ENCODE results near the gene LELP1. TPM values are rescaled to one million over a fixed set of nuclear protein-coding genes. Genes with fewer than 3 reads are reported as not detected.

Gene LELP1
- total RNA-seq, 2 donors from 2014 or later = not detected

GRCh38 chr1:153246018-153246417 lies 42.8 kb downstream of the LELP1 start:
- Mint-ChIP-seq H3K27ac (no peak overlapping the region), H3K9me3 (peaks cover 5% of the 10 kb centered on the region), H3K36me3 (ENCODE audit: low read depth) (no peaks in the 10 kb centered on the region), H3K4me1 (no peaks in the 10 kb centered on the region), H3K27me3 (peaks cover 33% of the 10 kb centered on the region), H3K4me3 (no peak overlapping the region)
- no peak for ATAC-seq (replicated peaks)

GRCh38 chr1:153246825-153247224 lies 43.6 kb downstream of the LELP1 start:
- H3K9me3 Mint-ChIP-seq = peaks cover 5% of the 10 kb centered on the region
- no peak overlapping the region for H3K27ac Mint-ChIP-seq
- H3K4me1 Mint-ChIP-seq = no peaks in the 10 kb centered on the region
- no peak overlapping the region for H3K4me3 Mint-ChIP-seq
- H3K27me3 Mint-ChIP-seq = peaks cover 34% of the 10 kb centered on the region
- H3K36me3 Mint-ChIP-seq (ENCODE audit: low read depth) = no peaks in the 10 kb centered on the region
- no peak for ATAC-seq (replicated peaks)

GRCh38 chr1:153248176-153248879 lies 45.1 kb downstream of the LELP1 start:
- no peak for ATAC-seq (replicated peaks)
- Mint-ChIP-seq H3K4me1 (no peaks in the 10 kb centered on the region), H3K27me3 (peaks cover 34% of the 10 kb centered on the region), H3K27ac (no peak overlapping the region), H3K36me3 (ENCODE audit: low read depth) (no peaks in the 10 kb centered on the region), H3K4me3 (no peak overlapping the region), H3K9me3 (peaks cover 5% of the 10 kb centered on the region)

GRCh38 chr1:153250166-153250565 lies 46.9 kb downstream of the LELP1 start:
- Mint-ChIP-seq H3K27me3 (peaks cover 28% of the 10 kb centered on the region), H3K27ac (no peak overlapping the region), H3K9me3 (no peaks in the 10 kb centered on the region), H3K36me3 (ENCODE audit: low read depth) (no peaks in the 10 kb centered on the region), H3K4me1 (peaks cover 4% of the 10 kb centered on the region), H3K4me3 (no peak overlapping the region)
- ATAC-seq (replicated peaks) = no peak

DNA sequence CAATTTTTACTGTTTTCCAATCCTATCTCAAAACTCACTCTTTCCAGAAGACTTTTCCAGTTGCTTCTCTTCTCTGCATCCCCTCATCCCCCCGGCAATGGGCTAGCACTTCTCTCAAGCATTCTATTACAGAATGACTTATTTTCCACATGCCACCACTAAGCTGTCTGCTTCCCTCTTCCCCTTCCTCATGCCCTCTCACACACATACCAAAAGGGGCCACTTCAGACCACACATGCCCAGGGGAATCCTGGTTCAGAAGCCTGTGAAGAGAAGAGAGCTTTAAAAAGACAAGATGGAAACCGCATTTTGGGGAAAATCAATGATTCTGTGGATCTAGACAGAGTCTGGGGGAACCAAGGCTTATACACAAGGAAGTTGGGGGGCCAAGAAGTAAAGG lies 47.9 kb downstream of the LELP1 start:
- Mint-ChIP-seq H3K4me3 (no peak overlapping the region), H3K36me3 (ENCODE audit: low read depth) (no peaks in the 10 kb centered on the region), H3K9me3 (no peaks in the 10 kb centered on the region), H3K27me3 (peaks cover 25% of the 10 kb centered on the region), H3K4me1 (peaks cover 4% of the 10 kb centered on the region), H3K27ac (no peak overlapping the region)
- no peak for ATAC-seq (replicated peaks)

DNA sequence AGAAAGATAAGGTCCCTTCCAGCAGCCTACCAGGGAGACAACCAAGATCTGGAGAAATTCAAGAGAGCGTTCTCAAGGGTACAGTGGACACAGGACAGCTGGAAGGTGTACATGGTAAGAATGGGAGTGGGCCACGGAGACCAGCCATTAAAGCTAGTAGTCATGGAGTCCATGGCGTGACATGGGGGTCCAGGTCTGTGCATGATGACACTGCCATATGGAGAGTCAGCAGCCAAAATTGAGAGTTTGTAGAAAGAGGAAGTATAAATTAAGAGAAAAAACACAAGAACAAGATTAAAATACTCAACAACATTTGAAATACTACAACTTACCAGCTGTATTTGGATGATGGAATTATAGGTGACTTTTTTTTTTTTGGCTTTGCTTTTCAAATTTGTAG lies 48.3 kb downstream of the LELP1 start:
- ATAC-seq (replicated peaks) = no peak
- Mint-ChIP-seq H3K9me3 (no peaks in the 10 kb centered on the region), H3K27ac (no peak overlapping the region), H3K36me3 (ENCODE audit: low read depth) (no peaks in the 10 kb centered on the region), H3K4me3 (no peak overlapping the region), H3K4me1 (peaks cover 4% of the 10 kb centered on the region), H3K27me3 (peaks cover 21% of the 10 kb centered on the region)

DNA sequence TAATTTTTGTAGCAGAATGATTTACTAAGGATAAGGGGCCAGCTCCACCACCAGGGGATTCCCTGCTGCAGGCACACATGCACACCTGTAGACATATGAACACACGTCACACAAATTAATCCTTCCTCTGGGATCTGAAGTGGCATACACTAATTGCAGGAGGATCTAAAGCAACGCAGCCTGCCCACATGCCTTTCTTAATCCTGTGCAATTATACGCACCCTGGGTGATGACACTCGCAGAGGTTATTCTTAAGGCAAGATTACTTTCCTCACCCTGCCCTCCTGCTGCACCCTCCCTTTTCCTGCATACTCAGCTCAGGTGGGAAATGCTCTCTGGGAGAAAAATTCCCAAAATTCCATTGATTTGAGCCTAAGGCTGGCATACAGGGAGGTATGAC lies 48.8 kb downstream of the LELP1 start:
- no peak overlapping the region for H3K4me3 Mint-ChIP-seq
- H3K27ac Mint-ChIP-seq = no peak overlapping the region
- no peaks in the 10 kb centered on the region for H3K36me3 Mint-ChIP-seq (ENCODE audit: low read depth)
- peaks cover 21% of the 10 kb centered on the region for H3K27me3 Mint-ChIP-seq
- H3K9me3 Mint-ChIP-seq = no peaks in the 10 kb centered on the region
- peaks cover 4% of the 10 kb centered on the region for H3K4me1 Mint-ChIP-seq
- ATAC-seq (replicated peaks) = no peak

DNA sequence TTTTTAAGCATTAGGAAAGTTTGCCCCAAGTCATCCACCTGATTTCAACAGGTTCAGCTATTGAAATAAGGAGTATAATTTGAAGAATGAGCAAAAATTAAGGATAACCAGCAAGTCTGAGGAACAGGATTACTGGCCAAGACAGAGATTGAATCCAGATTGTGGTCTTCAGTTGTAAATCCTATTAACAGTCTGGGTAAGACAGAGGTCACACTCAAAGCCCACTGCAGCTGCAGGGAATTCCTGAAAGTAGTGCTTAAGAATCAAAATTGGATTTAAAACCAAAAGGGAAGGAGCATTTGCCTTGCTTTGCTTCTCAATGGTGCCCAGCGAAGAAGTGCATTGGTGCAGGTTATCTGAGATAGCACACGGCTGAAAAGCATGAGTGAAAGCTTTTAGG lies 49.8 kb downstream of the LELP1 start:
- no peaks in the 10 kb centered on the region for H3K36me3 Mint-ChIP-seq (ENCODE audit: low read depth)
- H3K4me3 Mint-ChIP-seq = no peak overlapping the region
- no peak overlapping the region for H3K27ac Mint-ChIP-seq
- no peak for ATAC-seq (replicated peaks)
- peaks cover 4% of the 10 kb centered on the region for H3K4me1 Mint-ChIP-seq
- no peaks in the 10 kb centered on the region for H3K9me3 Mint-ChIP-seq
- peaks cover 15% of the 10 kb centered on the region for H3K27me3 Mint-ChIP-seq

DNA sequence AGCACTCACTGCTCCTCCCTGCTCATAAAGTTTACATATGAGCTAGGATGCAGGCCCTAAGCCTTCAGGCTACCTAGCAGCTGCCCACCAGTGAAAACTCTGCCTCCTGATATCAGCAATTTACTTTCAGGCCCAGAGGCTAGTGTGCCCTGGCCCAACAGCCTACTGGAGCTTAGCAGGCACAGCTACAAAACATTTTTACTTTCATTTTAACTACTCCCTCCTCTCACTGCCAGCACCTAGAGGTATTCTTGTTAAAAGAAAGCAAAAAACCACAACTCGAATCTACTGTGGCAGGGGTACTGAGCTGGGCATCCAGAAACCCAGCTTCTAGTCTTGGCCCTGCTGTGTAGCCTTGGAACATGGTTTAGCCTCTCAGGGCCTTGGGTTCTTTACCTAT lies 50.5 kb downstream of the LELP1 start:
- Mint-ChIP-seq H3K27me3 (peaks cover 15% of the 10 kb centered on the region), H3K4me3 (peak overlapping the region; percentile 27), H3K9me3 (no peaks in the 10 kb centered on the region), H3K36me3 (ENCODE audit: low read depth) (no peaks in the 10 kb centered on the region), H3K27ac (no peak overlapping the region), H3K4me1 (peaks cover 6% of the 10 kb centered on the region)
- peak; percentile 35 for ATAC-seq (replicated peaks)

Other genes starting within 250 kb of the LELP1 start
- not detected for gene SPRR4, start 232.8 kb upstream of the LELP1 start, total RNA-seq
- not detected for gene SPRR1A, start 219.3 kb upstream of the LELP1 start, total RNA-seq
- gene SPRR3, start 201.7 kb upstream of the LELP1 start, total RNA-seq = not detected
- gene SPRR1B, start 172.2 kb upstream of the LELP1 start, total RNA-seq = not detected
- gene SPRR2D, start 162.3 kb upstream of the LELP1 start, total RNA-seq = not detected
- gene SPRR2A, start 145.9 kb upstream of the LELP1 start, total RNA-seq = not detected
- not detected for gene SPRR2B, start 131.8 kb upstream of the LELP1 start, total RNA-seq
- not detected for gene SPRR2E, start 108.9 kb upstream of the LELP1 start, total RNA-seq
- not detected for gene SPRR2F, start 89.9 kb upstream of the LELP1 start, total RNA-seq
- gene SPRR2G, start 52.5 kb upstream of the LELP1 start, total RNA-seq = not detected
- gene PRR9, start 14.2 kb downstream of the LELP1 start, total RNA-seq = not detected
- not detected for gene LORICRIN, start 56.3 kb downstream of the LELP1 start, total RNA-seq
- gene PGLYRP3, start 109.5 kb downstream of the LELP1 start, total RNA-seq = not detected
- gene PGLYRP4, start 145.4 kb downstream of the LELP1 start, total RNA-seq = under 1 TPM; 0.22 to 0.26 TPM
- under 1 TPM in 1 of 2 donors, not detected in 1; 0.66 TPM for gene S100A9, start 154.4 kb downstream of the LELP1 start, total RNA-seq
- gene S100A12, start 172.2 kb downstream of the LELP1 start, total RNA-seq = not detected
- gene S100A8, start 187.6 kb downstream of the LELP1 start, total RNA-seq = not detected
- not detected for gene S100A7A, start 213.1 kb downstream of the LELP1 start, total RNA-seq

Measured in activated T-helper 17 cell treated with anti-CD3 and anti-CD28 coated beads, Interleukin-2, amount 50 U/mL, for 72 hours (primary cell).